ENCODE data around the gene BEAN1.
"Not testable (repeated sequence)": the region's sequence is repeated elsewhere in the genome, so short reads cannot be mapped to it uniquely, and the experiment has no call there.

BEAN1 gene

DNA sequence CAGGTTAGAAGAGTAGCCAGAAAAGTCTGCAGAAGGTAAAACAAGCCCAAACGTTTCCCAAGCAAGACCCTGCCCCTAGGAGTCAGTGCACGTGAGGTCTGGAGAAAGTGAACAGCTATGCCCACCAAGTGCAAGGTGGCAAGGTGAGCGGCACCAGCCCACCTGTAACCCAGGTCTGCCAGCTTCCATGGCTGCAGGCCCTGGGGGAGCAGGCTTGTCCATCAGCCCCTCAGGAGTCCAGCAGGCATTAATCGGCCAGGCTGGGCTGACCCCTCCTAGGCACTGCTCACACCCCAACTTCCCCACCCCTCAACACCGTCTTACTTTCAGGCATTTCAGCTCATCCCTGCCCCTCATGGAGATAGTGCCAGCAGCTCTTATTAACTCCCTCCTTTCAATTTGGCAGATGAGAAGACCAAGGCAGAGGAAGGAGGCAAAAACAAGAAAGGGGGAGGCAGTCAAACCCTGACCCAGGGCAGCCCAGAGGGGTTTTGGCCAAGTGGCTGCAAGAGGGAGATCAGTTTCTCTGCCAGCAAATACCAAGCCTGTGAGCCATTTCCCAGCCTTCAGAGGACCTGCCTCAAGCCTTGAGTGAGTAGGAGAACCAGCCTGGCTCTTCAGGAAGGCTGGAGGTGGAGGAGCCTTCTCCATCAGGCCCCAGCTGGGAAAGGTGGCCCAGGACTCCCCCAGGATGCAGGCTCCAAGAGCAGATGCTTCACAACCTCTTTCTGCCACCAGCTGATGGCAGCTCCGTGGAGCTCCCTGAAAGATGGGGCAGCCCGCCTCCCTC lies 14.7 kb downstream of the BEAN1 start:
- peak; percentile 50 for DNase-seq (ENCODE audit: low read depth)

DNA sequence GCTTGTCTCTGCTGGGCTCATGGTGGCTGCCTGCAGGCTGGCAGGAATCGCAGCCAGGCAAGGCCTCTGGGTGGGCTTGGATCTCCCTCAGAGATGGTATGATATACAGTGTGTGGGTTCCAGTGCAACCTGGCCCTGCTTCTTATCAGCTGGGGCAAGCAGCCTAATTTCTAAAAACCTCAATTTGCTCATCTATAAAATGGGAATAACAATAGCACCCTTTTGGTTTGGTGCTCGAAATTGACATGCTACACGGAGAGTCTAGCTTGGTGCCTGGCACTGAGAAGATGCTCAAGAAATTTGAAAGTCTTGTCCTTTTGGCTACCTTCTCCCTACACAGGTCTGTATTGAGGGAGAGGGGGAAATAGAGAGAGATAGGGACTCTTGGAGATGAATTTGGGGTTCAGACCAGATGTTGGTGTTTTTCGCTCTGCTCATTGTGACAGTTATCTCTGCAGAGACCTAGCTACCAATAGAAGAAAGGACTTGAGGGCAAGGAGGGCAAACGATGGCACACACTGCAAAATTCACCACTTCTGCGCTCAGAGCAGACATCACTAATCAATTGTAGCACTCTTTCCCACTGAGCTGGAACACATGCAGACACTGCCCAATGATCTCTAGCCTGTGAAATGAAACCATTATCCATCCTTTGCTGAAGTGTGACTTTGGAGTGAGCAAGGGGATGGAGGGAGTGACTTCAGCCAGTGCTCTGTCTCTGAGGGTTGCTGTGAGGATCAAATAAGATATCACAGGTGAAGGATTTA lies 15.6 kb downstream of the BEAN1 start:
- DNase-seq (ENCODE audit: low read depth) = no peak

- no peak for DNase-seq (ENCODE audit: low read depth)
Measured at GRCh38 chr16:66443269-66443652, 16.2 kb downstream of the BEAN1 start.

- DNase-seq (ENCODE audit: low read depth) = no peak
Measured at GRCh38 chr16:66444049-66444481, 17.0 kb downstream of the BEAN1 start.

DNA sequence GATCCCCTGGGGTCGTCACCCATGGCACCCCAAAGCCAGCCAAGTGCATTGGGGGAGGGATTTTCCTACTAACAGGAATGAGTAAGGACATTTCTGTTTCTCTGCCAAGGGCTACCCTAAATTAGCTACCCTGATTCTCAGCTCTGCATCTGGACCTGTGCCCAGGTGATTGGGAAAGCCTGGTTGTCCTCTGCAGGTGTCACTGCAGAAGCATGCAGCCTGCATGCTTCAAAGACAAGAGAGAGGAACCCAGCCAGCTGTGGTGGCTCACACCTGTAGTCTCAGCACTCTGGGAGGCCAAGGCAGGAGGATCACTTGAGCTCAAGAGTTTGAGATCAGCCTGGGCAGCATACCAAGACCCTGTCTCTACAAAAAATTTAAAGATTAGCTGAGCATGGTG lies 19.6 kb downstream of the BEAN1 start:
- no peak for DNase-seq (ENCODE audit: low read depth)

DNA sequence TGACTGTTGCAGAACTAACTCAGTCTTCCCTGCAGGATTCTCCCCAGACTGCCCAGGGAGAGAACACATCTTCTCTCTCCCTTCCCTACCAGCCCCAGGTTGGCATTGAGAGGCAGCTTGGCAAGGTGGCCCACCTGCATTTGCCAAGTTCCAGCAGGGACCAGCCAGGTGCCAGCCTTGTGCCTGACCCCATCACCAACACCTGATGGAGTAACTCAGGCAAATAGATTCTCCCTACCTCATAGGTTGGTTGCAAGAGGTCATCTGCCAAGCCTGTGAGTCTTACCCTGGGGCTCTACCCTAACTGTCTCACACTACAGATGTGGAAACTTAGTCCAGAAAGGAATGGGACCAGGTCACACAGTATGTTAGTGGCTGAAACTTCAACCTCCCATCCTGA lies 20.4 kb downstream of the BEAN1 start:
- no peak for DNase-seq (ENCODE audit: low read depth)

DNA sequence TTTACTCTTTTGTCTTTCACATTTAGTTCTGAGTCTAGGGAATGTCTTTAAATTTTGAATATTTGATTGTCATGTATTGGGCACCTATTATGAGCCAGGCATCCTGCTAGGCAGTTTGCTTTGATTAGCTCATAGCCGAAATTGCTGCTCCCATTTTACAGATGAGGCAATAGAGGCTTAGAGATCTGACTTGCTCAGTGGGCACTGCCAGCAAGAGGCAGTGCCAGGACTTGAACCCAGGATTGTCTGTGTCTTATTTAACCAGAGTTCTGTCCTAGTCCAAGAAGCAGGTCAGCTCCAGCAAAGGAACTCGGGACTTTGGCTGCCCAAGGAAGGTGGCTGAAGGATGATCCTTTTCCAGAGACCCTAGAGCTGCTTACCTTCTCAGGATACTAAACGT lies 24.5 kb downstream of the BEAN1 start:
- DNase-seq (ENCODE audit: low read depth) = no peak

DNA sequence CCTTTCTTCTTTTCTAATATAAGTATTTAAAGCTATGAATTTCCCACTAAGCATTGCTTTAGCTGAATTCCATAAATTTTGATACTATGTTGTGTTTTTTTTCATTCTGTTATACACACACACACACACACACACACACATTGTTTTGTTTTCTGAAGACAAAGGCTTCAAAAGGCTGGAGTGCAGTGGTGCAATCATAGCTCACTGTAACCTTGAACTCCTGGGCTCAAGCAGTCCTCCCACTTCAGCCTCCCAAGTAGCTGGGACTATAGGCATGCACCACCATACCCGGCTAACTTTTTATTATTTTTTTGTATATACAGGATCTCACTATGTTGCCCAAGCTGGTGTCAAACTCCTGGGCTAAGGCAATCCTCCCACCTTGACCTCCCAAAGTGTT lies 26.1 kb downstream of the BEAN1 start:
- DNase-seq (ENCODE audit: low read depth) = not testable (repeated sequence)

GRCh38 chr16:66454751-66455150 lies 27.7 kb downstream of the BEAN1 start:
- no peak for DNase-seq (ENCODE audit: low read depth)

GRCh38 chr16:66455970-66456369 lies 28.9 kb downstream of the BEAN1 start:
- no peak for DNase-seq (ENCODE audit: low read depth)

- DNase-seq (ENCODE audit: low read depth) = peak; percentile 64
Measured at GRCh38 chr16:66457888-66458287, 30.8 kb downstream of the BEAN1 start.

DNA sequence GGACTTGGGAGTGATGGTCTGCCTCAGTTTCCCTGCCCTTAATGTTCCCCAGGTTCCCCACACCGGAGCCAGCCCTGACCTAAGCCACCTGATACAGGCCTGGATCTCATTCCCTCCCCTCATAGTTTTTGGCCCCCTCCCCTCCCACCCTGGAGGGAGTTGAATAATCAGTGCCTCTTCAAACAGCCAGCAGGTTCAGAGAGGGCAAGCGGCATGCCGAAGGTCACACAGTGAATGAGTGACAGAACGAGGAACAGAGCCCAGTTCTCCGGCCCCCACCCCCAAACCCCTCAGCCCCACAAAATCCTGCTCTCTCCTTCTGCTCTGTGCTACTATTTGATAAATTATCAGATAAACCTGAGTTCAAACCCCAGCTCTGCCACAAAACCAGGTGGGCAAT lies 31.2 kb downstream of the BEAN1 start:
- no peak for DNase-seq (ENCODE audit: low read depth)

- no peak for DNase-seq (ENCODE audit: low read depth)
Measured at GRCh38 chr16:66458853-66459252, 31.8 kb downstream of the BEAN1 start.

- no peak for DNase-seq (ENCODE audit: low read depth)
Measured at GRCh38 chr16:66459878-66460277, 32.8 kb downstream of the BEAN1 start.

DNA sequence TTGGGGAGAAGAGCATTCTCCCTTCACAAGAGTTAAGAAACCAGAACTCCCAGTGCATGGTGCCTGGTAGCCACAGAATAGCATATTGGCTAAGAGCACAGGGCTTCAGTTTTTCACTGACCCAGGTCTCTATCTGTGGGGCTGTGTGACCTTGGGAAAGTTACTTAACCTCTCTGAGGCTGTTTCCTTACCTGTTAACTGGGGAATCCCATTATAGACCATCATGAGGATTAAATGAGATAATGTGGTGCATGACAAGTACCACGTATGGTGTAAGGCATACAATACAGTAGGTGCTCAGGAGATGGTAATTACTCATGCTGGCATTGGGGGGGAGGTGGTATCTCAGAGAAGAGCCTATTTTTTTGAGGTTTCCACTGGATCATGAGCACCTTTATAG lies 33.6 kb downstream of the BEAN1 start:
- DNase-seq (ENCODE audit: low read depth) = no peak

GRCh38 chr16:66462912-66463311 lies 35.8 kb downstream of the BEAN1 start:
- peak; percentile 24 for DNase-seq (ENCODE audit: low read depth)

DNA sequence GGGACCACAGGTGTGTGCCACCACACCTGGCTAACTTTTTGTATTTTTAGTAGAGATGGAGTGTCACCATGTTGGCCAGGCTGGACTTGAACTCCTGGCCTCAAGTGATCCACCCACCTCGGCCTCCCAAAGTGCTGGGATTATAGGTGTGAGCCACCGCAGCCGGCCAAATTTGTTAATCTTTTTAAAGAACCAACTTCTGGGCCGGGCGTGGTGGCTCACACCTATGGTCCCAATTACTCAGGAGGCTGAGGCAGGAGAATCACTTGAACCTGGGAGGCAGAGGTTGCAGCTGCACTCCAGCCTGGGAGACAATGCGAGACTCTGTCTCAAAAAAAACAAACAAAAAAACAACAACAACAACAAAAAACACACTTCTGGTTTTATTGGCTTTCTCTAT lies 38.9 kb downstream of the BEAN1 start:
- not testable (repeated sequence) for DNase-seq (ENCODE audit: low read depth)

- not testable (repeated sequence) for DNase-seq (ENCODE audit: low read depth)
Measured at GRCh38 chr16:66466636-66467035, 39.5 kb downstream of the BEAN1 start.

DNA sequence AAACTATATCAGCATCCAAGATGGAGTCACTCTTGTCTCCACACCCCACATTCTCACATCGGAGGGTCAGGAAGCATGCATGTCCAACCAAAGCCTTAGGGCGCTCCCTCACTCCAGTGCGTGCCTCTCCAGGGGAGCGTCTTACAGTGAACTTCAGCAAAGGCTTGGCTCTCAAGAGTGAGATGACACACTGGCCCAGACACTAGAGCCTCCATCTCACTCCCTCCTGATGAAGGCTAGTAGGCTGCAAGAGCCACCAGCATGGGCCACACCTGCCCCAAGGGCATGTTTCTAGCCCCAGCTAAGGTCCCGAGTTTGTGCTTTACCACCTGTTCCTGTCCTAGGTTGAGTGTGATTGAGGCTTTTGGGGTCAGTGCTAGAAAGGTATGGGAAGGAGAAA lies 40.5 kb downstream of the BEAN1 start:
- no peak for DNase-seq (ENCODE audit: low read depth)

DNA sequence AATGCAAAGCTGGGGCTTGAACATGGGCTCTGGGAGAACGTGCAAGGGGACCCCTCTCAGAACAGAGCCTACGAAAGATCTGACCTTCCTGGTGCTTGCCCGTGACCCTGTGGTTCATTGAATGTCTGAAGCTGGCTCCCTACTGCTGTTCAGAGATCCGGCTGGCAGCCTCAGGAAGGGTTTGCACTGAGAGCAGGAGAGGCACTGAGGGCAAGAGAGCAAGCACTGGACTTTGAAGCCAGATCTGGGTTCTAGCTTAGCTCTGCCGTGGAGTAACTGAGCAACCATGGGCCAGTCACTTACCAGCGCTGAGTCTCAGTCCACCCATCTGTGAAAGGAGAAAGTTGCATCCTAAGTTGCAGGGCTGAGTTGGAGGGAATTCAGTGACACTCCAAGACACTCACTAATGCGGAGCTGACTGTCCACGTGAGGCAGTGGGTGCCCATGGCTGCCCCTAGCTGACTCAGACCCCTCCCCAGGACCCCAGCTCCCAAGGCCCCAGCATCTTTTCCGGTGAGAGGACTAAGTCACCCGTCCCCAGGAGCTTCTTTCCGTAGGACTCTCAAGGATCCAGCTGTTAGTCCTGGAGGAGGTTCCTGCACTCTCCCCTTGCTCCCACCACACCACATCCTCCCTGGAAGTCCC lies 41.3 kb downstream of the BEAN1 start:
- DNase-seq (ENCODE audit: low read depth) = no peak

GRCh38 chr16:66469291-66469946 lies 42.3 kb downstream of the BEAN1 start:
- DNase-seq (ENCODE audit: low read depth) = no peak

DNA sequence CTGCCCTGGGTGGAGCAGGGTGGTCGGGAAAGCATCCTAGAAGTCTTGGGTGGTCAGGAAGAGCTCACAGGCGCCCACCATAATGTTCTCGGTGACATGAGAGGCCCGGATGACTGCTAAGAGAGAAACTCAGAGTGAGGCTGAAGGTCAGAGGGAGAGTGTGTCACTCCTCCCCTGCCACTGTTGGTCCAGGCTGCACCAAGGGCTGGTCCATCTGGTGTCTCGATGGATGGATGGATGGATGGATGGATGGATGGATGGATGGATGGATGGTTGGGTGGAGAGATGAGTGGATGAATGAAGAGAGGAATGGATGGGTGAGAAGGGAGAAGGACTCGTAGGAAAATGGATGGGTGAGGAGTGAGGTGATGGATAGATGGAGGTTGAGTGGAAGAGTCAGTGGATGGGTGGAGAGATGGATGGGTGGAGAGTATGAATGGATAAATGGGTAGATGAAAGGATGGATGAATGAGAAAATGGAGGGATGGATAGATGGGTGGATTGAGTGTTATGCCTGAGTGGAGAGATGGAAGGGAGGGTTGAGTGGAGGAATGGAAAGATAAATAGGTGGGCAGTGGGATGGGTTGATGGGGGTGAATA lies 43.0 kb downstream of the BEAN1 start:
- no peak for DNase-seq (ENCODE audit: low read depth)
